ENCODE measurements around the gene WDTC1.

WDTC1 gene

GRCh38 chr1:27346991-27347624 lies 112.7 kb downstream of the WDTC1 start:
- TF ChIP-seq, protein P1, sequence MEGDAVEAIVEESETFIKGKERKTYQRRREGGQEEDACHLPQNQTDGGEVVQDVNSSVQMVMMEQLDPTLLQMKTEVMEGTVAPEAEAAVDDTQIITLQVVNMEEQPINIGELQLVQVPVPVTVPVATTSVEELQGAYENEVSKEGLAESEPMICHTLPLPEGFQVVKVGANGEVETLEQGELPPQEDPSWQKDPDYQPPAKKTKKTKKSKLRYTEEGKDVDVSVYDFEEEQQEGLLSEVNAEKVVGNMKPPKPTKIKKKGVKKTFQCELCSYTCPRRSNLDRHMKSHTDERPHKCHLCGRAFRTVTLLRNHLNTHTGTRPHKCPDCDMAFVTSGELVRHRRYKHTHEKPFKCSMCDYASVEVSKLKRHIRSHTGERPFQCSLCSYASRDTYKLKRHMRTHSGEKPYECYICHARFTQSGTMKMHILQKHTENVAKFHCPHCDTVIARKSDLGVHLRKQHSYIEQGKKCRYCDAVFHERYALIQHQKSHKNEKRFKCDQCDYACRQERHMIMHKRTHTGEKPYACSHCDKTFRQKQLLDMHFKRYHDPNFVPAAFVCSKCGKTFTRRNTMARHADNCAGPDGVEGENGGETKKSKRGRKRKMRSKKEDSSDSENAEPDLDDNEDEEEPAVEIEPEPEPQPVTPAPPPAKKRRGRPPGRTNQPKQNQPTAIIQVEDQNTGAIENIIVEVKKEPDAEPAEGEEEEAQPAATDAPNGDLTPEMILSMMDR (IDR thresholded peaks at IDR 0.05; ENCODE audit: control insufficient read depth, insufficient read depth, low read depth, low read length, missing control alignments): no peak
- DNase-seq (ENCODE audit: low read depth): no peak
- H3K4me3 ChIP-seq (ENCODE audit: control insufficient read depth, low read depth, low read length): no peak overlapping the region

DNA sequence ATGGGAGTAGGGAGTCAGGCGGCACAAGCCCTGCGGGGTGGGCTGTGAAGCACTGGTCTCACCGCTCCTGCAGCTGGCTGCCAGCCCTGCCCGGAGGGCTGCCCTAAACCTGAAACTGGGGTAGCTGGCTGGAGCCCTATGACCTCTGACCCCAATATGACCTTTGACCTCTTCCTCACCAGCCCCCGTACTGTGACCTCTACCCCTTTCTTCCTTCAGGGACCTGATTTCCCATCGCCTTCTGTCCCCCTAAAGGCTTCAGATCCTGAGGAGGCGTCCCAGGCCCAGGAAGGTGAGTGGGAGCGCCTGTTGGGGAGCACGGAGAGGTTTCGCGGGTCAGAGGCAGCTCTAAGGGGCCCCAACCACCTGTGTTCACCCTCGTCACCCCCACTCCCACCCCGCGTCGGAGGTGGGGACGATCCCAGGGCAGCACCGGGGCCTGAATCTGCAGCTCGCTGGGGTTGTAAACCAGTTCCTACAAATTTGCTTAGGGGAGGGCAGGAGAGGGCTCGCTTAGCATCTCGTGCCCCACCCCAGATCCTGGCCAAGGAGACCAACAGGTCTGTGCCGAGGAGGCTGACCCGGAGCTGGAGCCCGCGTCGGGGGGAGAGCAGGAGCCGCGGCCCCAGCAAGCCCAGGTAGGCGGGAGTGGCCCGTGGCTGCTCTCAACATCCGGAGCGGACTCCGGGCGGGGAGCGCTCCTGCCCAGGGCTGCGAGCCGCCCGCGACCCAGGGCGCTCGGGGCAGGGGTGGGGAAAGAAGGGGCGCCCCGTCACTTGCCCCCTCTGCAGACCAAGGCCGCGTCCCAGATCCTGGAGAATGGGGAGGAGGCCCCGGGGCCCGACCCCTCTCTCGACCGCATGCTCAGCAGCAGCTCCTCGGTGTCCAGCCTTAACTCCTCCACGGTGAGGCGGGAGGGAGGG lies 114.7 kb downstream of the WDTC1 start:
- H3K4me3 ChIP-seq (ENCODE audit: control insufficient read depth, low read depth, low read length): peak overlapping the region; percentile 38
- TF ChIP-seq, protein P1 (IDR thresholded peaks at IDR 0.05; ENCODE audit: control insufficient read depth, insufficient read depth, low read depth, low read length, missing control alignments): no peak
- no peak for DNase-seq (ENCODE audit: low read depth)

GRCh38 chr1:27349784-27350662 lies 115.6 kb downstream of the WDTC1 start:
- DNase-seq (ENCODE audit: low read depth): no peak
- TF ChIP-seq, protein P1 (IDR thresholded peaks at IDR 0.05; ENCODE audit: control insufficient read depth, insufficient read depth, low read depth, low read length, missing control alignments): no peak
- peak overlapping the region; percentile 38 for H3K4me3 ChIP-seq (ENCODE audit: control insufficient read depth, low read depth, low read length)

GRCh38 chr1:27350663-27351540 lies 116.5 kb downstream of the WDTC1 start:
- no peak overlapping the region for H3K4me3 ChIP-seq (ENCODE audit: control insufficient read depth, low read depth, low read length)
- DNase-seq (ENCODE audit: low read depth): no peak
- TF ChIP-seq, protein P1 (IDR thresholded peaks at IDR 0.05; ENCODE audit: control insufficient read depth, insufficient read depth, low read depth, low read length, missing control alignments): no peak

DNA sequence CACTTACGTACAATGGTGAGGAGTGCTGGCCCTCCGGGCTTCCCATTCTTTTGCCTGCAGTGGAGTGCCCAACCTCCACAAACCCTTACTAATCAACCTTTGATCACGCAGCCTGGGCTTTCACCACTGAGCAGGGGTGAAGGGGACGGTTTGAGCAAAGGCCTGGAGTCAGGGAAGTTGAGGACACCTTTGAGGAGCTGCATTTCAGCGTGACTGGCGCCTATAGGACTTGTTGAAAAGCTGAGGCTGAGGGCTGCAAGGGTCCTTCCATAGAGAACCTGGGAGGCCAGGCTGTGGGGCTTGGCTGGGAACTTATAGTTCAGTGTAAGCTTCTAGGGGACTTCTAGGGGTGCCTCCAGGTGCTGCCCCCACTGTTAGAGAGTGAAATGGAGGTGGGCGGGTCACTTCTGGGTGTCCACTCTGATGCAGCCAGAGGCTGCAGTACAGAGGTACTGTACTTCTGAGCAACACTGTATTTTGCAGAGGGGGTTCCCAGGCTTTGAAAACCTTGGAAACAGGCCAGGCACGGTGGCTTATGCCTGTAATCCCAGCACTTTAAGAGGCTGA lies 117.2 kb downstream of the WDTC1 start:
- DNase-seq (ENCODE audit: low read depth): no peak
- TF ChIP-seq, protein P1 (IDR thresholded peaks at IDR 0.05; ENCODE audit: control insufficient read depth, insufficient read depth, low read depth, low read length, missing control alignments): no peak
- H3K4me3 ChIP-seq (ENCODE audit: control insufficient read depth, low read depth, low read length): no peak overlapping the region
